AG04449 (cell line): ENCODE results near the gene GJB5.

Source experiments
- CTCF ChIA-PET: fragments of 350-600 bp; formaldehyde crosslinking; extraction: SDS; loops from one replicate; lab custom pipeline; 2021; ENCODE audit warnings: antibody characterized with exemption; lab: Yijun Ruan, JAX
- POLR2A ChIA-PET: fragments of 400-600, 350-600 bp; formaldehyde crosslinking; extraction: SDS; loops from one replicate; lab custom pipeline; 2020; ENCODE audit warnings: antibody characterized with exemption, inconsistent platforms; lab: Yijun Ruan, JAX
- DNase-seq: peaks from one replicate; pipeline ENCODE4 v3.0.0-alpha.2; 2010; ENCODE audit warnings: low read depth, low spot score
- H3K4me3 ChIP-seq: 2 replicates; pipeline ENCODE4 v1.5.1; 2011; ENCODE audit warnings: low read depth, mild to moderate bottlenecking, control low read depth, low read length
- TF ChIP-seq, protein P1 (sequence below): IDR thresholded peaks from one replicate; pipeline ENCODE4 v1.5.1; 2011; ENCODE audit warnings: mild to moderate bottlenecking, moderate library complexity, low read length, control low read depth, inconsistent platforms; ENCODE audit not compliant: insufficient read depth; ENCODE audit errors: missing control alignments

GJB5 gene

DNA sequence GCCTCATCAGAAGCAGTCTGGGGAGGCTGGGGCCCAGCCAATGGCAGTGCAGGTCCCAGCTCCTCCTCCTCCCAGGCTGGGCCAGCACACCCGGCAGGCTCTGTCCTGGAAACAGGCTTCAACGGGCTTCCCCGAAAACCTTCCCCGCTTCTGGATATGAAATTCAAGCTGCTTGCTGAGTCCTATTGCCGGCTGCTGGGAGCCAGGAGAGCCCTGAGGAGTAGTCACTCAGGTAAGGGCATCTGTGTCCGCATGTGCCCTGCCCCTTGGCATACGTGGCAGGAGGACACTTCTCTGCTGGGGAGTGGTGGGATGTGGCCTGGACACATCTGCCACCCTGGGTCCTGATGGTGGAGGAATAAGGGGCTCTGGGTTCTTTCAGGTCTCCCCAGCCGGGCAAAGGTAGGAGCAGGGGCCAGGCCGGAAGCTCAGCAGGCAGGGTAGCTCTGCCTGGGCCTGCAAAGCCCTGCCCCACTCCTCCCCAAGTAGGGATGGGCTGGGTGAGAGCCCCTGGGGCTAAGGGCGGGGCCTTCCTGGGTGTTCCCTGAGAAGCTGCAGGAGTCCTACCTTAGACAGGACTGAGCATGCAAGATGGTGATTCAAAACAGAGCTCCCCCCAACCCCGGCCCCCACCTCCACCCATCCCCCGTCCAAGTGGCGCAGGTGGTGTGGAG lies at the start of gene GJB5:
Gene GJB5 (plus strand): TSS at position 84 of the 674 bp plus-strand sequence. CDS start 2,284 bp downstream, outside the sequence.
- H3K4me3 ChIP-seq = no peak within 1 kb of the TSS
- ChIA-PET CTCF (interaction anchor here (3.9 kb wide), 1 partner anchor 12 kb away, joined by 40 read pairs; no protein-coding TSS in a partner anchor), POLR2A (no interaction called here)
- TF ChIP-seq, protein P1, sequence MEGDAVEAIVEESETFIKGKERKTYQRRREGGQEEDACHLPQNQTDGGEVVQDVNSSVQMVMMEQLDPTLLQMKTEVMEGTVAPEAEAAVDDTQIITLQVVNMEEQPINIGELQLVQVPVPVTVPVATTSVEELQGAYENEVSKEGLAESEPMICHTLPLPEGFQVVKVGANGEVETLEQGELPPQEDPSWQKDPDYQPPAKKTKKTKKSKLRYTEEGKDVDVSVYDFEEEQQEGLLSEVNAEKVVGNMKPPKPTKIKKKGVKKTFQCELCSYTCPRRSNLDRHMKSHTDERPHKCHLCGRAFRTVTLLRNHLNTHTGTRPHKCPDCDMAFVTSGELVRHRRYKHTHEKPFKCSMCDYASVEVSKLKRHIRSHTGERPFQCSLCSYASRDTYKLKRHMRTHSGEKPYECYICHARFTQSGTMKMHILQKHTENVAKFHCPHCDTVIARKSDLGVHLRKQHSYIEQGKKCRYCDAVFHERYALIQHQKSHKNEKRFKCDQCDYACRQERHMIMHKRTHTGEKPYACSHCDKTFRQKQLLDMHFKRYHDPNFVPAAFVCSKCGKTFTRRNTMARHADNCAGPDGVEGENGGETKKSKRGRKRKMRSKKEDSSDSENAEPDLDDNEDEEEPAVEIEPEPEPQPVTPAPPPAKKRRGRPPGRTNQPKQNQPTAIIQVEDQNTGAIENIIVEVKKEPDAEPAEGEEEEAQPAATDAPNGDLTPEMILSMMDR = no peak
- no peak for DNase-seq

DNA sequence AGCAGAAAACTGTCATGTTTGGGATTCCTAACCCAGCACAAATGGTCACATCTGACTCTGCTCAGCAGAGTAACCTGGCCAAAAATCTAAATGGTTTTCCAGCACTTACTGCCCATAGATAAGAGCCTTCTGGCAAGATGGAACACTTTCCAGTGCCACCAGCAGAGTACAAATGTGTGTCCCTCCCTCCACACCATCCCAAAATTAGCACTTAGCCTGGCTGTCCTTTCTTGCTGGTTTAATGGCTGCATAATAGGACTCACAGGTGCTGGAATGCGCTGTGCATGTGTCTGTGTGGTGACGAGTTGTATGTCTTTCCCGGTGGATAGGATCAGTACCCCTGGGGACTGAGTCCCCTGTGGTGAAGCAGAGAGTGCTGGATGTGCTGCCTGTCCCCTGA lies 49.8 kb upstream of the GJB5 start:
- no peak overlapping the region for H3K4me3 ChIP-seq
- TF ChIP-seq, protein P1 = no peak
- ChIA-PET CTCF (no interaction called here), POLR2A (no interaction called here)
- no peak for DNase-seq

DNA sequence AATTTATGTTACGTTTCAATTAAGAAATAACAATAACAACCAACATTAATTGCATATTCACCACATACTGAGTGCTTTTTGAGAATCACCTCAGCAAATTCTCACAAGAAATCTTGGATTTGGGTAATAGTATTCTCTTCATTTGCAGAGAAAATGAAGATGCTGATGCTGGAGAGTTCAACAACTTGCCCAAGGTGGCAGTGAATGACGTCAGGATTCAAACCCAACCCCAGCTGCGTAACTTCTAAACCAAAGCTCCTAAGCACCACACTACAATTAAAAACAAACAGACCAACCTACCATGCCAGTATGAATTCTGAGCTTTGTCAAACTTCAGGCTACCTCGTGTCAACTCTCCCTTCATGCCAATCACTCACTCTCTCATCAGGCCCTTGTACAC lies 46.7 kb upstream of the GJB5 start:
- CTCF ChIA-PET = no interaction called here

GRCh38 chr1:34709547-34709946 lies 45.3 kb upstream of the GJB5 start:
- TF ChIP-seq, protein P1 = no peak
- no peak for DNase-seq
- H3K4me3 ChIP-seq = no peak overlapping the region
- ChIA-PET CTCF (no interaction called here), POLR2A (no interaction called here)

More for the DNA sequence above, 46.7 kb upstream of the GJB5 start:
- POLR2A ChIA-PET = no interaction called here
- no peak for DNase-seq
- TF ChIP-seq, protein P1 = no peak
- no peak overlapping the region for H3K4me3 ChIP-seq

DNA sequence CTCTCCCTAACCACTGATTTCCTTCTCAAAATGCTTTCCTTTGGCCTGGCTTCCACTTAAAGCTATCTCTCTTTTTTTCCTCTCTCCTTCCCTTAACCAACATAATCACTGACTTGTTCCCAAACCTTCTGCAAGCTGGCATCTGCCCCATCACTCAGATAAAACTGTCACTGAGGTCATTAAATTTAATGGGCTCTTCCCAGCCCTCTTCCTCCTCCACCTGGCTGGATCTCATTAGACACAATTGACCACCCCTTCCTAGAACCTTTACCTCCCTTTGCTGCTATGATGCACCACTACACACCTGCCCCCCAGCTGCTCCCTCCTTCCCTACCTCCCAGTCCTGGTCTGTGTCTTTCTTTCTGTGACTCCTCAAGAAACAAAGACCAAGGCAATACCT lies 44.0 kb upstream of the GJB5 start:
- CTCF ChIA-PET = no interaction called here
- DNase-seq = no peak
- TF ChIP-seq, protein P1 = no peak
- POLR2A ChIA-PET = no interaction called here
- H3K4me3 ChIP-seq = no peak overlapping the region

- H3K4me3 ChIP-seq = no peak overlapping the region
- POLR2A ChIA-PET = no interaction called here
- TF ChIP-seq, protein P1 = no peak
These were observed 43.4 kb upstream of the GJB5 start for GRCh38 chr1:34711485-34711884.

More at GRCh38 chr1:34711485-34711884, 43.4 kb upstream of the GJB5 start:
- DNase-seq = no peak
- CTCF ChIA-PET = interaction anchor here (1.0 kb wide), 1 partner anchor 31 kb away, joined by 3 read pairs; no protein-coding TSS in a partner anchor
